H1 (cell line): ENCODE data around the gene MORC2.

Source experiments
- CEBPB ChIP-seq: IDR thresholded peaks from 2 replicates; pipeline ENCODE4 v1.6.1; 2012; ENCODE audit warnings: low read depth, low read length
- CTCF ChIP-seq, 3 experiments: IDR thresholded peaks; 1 replicate in 2 of 3; 2 replicates in 1 of 3; pipeline versions ENCODE4 v1.5.1 to v1.6.1; 2011; ENCODE audit warnings: low read length in 3 of 3, mild to moderate bottlenecking in 3 of 3, inconsistent platforms in 2 of 3, low read depth in 1 of 3, moderate library complexity in 1 of 3; ENCODE audit not compliant: insufficient read depth in 1 of 3; ENCODE audit errors: control extremely low read depth in 1 of 3
- ZNF274 ChIP-seq: IDR thresholded peaks from 2 replicates; pipeline ENCODE4 v1.7.0; 2012; ENCODE audit warnings: low read length, borderline replicate concordance; ENCODE audit errors: extremely low read depth

- TF ChIP-seq CTCF (IDR thresholded peaks at IDR 0.05; ENCODE audit: control extremely low read depth in 1 of 3, insufficient read depth in 1 of 3, low read depth in 1 of 3, low read length in 3 of 3) (no peak), CEBPB (no peak), ZNF274 (no peak)
These were observed 89.8 kb downstream of the MORC2 start for GRCh38 chr22:30878516-30879414.
